NCI-H446 (cell line): ENCODE results near the gene AGO1.
"Not testable (repeated sequence)": the region's sequence is repeated elsewhere in the genome, so short reads cannot be mapped to it uniquely, and the experiment has no call there.

ENCODE experiments used
- DNase-seq, 2 experiments: peaks; one replicate each; lab custom pipeline; 2025; lab: John Stamatoyannopoulos, UW

Gene AGO1

DNA sequence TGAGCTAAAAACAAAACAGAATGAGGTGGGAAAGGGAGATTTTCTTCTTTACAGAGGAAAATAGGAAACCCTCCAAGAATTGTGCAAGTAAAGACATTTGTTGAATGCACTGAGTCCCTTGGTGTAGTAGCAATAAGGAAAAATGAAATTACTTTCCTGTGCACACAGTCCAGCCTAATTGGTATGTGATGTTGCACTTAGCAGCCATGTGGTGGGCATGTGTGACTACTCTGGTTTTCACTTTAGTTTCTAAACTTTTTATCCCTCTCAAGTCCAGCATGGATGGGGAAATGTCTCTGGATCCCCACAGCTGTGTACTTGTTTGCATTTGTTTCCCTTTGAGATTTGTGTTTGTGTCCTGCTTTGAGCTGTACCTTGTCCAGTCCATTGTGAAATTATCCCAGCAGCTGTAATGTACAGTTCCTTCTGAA is 40.8 kb downstream of the AGO1 start:
- no peak for DNase-seq

DNA sequence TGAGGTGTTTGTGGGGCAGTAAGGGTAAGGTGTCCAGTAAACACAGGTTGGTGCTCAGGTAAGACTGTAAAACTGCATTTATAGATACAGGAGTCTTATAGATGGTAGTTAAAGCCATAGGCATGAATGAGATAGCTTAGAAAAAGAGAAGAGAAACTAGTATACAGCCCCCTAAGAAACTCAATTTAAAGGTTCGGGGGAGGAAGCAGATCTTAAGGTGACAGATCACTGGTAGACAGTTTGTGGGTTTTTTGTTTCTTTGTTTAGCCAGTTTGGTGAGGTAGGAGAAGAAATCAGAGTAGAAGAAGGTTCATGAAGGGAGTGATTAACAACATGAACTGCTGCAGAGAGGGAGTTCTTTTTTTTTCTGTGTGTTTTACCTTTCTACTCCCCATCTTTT is 41.8 kb downstream of the AGO1 start:
- DNase-seq = no peak

DNA sequence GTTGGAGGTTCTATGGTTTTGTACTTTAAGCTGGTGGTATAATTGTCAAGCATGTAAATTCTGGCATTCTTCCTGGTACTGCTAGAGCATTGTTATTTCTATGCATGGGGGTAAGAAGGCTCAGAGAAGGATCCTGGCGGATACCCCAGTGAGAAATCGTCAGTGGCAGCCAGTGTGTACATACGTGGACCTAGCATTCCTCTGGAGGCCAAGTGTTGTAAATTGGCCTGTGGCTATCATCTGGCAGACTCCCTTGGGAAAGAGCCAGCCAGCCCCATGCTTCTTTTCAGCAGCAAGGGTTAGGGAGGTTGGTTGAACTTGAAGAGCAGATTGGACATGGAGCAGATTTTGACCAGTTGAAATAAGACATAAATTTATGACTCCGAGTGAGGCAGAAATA is 42.7 kb downstream of the AGO1 start:
- peak in 1 of 2 experiments; percentile 37 for DNase-seq

DNA sequence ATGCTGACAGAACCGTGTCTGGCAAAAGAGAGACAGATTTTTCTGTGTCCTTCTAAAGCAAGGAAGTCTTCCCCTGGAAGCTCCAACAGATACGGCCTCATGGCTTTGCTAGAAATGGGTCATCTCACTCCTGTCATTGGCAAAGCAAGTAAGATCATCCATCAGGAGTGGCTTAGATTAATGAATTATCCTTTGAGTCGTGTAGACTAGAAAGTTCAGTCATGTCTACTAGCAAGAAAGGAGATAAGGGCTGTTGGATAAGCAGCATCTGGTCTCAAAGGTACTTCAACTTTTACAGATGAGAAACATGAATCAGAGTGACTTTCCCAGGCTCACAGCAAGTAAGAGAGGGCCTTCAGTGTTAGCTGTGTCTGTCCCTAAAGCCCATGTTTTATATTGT is 44.5 kb downstream of the AGO1 start:
- no peak for DNase-seq

DNA sequence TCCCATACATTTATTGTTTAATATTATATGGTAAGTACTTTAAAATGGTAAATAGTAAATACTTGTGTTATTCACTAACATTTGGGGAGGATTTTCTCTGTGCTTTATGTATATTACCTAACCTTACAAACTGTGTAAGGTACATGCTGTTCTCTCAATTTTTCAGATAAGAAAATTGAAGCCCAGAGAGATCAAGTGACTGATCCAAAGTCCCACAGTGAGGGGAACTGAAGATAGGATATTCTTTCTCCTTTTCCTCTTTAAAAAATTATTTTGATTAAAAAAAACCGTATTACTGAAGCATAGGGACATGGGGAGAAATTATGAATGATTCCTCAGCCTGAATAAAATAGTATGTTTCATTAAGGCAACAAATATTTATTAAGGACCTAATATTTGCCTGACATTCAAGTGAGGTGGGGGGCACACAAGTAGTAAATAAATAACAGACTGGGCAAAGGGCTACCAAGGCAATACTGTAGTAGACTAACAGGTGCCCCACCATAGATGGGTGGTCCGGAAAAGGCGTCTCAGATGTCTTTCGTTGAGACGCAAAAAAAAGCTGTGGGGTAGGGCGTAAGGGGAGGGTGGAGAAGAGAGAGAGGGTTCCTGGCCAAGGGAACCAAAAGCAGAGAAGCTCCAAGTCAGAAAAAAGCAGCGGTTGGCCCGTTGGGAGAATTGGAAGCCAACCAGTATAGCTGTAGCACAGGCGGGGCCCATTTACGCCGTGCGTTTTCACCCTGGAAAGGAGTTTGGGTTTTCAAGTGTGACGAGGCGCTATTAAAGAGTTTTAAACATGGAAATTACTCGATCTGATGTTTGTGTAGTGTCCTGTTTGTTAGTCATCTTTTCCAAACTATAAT is 47.0 kb downstream of the AGO1 start:
- peak in 1 of 2 experiments; percentile 53 for DNase-seq

DNA sequence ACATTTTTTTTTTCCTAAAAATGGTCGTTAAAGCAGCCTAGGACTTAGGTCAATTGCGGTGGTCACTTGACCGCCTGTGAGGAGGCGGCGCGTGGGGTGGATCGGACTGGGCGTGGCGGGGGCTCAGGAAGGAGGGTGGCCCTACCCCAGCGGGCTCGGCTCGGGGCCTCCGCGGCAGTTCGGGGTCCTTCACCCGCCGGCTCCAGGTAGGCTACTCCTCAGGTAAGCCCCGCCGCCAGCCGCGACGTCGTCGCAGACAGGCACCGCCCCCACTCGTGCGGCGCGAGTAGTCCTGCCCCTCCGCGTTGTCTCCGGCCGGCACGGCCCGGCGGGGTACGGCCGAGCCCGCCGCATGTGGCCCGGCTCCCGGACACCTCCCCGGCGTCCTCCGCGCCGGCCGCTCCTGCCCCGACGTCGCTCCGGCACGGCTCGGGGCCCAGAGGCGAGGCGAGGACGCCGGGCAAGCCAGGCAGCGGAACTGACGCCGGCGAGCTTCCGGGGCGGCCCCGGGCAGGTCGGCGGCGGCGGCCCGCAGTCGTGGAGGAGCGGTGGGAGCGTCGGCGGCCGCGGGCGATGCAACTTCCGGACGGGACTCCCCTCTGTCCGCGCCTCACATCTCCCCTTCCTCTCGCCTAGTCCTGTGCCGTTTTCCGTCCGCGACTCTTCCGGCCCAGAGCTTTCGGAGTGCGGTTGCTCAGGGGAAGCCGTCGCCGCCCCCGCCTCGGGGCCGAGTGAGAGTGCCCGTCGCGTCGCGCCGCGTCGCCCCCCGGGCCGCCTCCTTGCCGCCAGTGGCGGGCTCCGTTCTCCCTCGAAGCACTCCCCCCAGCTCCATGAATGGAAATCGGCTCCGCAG is 47.8 kb downstream of the AGO1 start, which contains the start of gene AGO3:
AGO3 (plus strand) TSS at position 513 of the 853 bp plus-strand sequence; CDS start at position 835, 322 bp downstream.
- peak; percentile 71 to 90 for DNase-seq

DNA sequence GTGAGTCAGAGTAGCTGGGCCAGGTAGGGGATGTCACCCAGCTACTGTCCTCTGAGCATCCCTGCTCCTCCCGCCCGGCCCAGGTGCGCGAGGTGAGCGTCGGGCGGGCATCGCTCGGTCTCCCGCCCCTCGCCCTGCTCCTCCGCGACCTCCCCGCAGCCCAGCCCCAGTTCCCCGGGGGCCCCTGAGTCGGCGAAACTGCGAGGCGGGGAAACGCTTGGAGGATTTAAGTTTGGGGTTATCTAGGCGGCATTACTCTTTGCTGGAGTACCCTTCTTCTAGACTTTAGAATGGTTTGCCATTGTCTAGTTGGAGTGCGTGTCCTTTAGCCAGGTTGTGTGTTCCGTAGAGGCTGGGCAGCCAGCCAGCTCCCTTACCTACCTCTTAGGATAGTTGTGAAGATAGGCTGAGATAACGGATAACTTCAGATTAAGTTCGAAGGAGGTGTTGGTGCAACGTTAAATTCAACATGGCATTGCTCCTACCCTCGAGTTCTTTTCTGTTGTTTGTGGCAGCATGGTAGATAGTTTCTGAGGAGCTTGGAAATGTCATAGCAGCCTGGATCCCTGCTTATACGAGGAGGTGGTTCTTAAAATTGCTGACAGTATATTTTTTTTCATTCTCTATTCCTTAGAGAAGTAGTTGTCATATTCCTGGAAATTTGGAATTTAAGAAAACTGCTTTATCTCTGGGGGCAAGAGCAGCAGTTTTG is 48.6 kb downstream of the AGO1 start:
- DNase-seq = no peak

DNA sequence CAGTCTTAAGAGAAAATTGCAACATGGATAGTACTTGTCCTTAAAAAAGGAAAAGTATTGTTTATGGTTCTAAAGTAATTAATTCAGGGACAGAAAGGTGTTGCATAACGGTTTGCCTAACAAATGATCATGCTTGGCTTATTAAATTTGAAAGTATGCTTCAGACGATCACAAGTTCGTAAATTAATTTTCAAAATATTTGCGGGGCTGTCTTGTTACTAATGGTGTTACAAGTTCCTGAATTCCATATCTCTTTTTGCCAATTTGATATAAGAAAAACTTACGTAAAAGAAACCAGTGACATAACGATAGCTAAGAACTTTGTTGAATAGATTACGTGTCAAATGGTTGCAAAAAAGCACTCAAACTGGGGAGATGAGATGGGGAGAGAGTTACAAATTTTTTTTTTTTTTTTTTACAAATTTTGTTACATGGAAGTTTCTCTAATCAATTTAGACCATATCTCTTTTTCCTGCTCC is 49.2 kb downstream of the AGO1 start:
- DNase-seq = no peak

DNA sequence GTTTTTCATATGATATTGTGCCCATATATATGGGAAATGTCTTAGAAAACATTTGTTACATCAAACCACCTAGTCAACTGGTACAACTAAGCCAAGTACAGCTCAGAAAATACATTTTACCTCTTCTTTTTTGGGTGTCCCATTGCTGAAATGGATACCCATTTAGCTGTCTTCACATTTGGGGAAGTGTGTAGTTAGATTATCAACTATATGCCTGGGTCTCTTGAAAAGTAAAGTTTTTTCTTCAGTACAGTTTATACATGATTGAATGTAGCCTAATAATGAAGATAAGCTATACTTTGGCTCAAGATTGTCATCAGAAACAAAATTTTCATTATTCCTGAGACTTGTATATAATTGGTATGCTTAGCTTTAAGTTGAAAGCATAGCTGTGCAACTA is 49.9 kb downstream of the AGO1 start:
- no peak for DNase-seq

DNA sequence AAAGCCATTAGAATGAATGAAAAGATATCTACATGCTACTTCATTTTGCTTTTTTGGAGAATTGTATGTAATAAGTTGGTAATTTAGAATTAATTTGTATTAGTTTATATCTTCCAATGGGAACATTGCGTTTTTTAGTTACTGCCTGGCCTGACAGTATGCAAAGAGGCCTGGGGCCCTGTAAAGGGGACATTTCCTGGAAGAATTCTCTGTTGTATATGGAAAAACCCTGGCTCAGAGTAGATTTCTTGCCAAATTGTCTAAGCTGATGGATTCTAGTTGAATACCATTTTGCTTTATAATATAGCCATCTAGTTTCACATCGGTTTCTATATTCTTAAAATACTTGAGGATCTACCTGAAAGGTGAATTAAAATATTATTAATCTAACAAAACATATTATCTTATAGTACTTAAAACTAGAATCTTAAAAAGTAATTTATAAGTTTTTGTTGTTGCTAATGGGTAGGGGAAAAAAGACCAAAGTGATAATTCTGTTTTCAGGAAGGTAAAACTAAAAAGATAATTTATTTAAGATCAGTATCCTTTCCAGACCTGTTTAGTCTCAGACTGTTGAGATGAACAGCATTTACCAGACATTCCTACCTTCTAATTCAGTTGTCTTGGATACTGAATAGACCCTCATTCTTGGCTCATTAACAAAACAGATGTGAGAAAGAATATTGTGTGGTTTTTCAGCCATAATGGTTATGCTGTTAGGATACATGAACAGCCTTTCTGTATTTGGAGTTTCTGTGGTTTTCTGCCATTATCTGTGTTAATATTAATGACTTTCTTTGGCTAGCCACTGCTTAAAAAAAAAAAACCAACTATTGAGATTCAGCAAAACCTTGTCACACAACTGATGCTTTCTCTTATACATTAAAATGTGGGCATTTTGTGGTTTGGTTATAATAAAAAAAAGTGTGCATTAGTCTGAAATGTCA is 52.7 kb downstream of the AGO1 start:
- peak in 1 of 2 experiments; percentile 19 for DNase-seq

DNA sequence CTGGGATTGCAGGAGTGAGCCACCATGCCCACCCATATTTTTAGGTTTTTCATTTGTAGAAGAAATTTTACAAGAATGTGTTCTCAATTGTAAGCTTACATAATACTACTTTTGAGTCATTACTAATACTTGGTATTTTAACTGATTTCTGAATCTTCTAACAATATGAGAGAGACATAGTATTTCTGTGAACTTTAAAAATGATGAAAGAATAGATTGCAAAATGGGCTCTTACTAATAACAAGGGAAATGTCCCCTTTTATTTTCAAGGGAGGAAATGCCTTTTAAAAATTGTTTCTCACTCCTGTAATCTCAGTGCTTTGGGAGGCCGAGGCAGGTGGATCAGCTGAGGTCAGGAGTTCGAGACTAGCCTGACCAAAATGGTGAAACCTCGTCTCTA is 53.8 kb downstream of the AGO1 start:
- DNase-seq = no peak

DNA sequence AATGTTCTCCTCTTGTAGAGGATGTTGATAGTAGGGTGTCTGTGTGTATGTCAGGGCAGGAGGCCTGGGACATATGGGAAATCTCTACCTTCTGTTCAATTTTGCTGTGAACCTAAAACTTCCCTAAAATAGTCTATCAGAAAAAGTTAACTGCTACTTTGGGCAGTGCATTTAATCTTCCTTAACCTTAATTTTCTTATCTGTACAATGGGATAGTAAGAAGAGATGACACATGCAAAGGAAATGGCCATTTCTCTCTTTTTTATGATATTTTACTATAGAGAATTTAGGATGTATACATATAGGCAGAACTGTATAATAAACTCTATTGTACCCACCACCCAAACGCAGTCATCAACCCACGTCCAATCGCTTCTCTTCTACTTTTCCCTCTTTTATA is 56.5 kb downstream of the AGO1 start:
- no peak for DNase-seq

DNA sequence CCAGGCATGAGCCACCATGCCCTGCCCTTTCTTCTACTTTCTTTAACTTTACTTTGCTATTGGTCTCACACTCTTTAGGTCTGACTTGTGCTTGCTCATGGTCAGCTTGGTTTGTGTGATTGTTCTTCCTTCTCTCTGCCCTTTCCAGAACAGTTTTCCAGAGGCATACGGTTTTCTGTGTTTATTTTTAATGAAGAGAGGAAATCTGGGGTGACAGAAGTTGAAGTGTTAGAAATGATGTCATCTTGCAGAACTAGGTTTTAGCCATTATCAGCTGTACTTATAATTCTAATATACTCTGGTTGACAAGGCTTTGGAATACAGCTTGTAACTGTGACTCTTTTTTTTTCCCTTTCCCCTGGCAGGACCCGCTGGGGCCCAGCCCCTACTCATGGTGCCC is 62.3 kb downstream of the AGO1 start:
- no peak for DNase-seq

DNA sequence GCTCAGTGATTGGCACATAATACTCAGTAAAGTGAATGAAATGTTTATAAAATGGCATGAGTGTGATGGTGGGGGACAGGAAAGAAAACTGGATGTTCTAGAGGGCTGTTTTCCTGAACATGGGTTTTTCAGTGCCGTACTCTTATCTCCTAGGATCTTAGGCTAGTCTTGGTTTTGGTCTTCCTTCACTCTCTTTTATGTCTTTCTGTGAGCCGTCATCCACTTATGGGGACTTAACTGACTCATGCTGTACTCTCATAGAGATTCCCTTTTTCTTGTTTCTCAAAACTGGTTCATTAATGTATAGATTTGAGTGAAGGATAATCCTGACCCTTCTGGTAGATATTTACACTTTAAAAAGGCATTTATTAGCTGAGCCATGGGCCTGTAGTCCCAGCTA is 64.5 kb downstream of the AGO1 start:
- DNase-seq = no peak

DNA sequence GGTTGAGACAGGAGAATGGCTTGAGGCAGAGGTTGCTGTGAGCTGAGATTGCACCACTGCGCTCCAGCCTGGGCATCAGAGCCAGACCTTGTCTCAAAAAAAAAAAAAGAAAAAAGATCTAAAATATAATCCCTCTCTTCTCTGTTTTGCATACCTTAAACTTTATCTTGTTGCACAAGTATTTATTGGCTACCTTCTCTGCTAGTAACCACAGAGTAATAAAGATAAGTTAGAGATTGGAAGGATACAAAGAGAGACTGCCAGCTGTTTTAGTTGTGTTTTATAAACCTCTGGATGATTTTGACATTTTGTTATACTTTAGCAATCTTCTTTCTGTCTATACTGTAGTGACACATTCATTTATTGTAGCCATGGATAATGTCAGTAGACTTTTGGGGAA is 75.5 kb downstream of the AGO1 start:
- DNase-seq = no peak

DNA sequence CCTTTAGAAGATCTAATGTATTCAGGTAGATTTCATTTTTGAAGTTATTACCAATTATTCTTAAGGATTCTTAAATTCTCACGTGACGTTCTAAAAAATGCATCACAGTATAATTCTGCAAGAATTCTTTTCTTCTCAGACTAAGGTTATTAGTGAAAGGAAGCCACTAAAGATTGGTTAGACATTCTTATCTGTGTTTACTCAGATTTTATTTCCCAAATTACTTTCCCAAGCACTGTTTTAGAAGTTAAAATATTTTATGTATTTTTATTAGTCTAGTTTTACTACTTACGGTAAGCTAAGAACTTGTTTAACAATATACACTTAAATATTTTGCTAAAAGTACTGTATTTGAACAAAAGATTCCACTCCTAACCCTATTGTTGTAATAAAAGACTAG is 76.3 kb downstream of the AGO1 start:
- no peak for DNase-seq

DNA sequence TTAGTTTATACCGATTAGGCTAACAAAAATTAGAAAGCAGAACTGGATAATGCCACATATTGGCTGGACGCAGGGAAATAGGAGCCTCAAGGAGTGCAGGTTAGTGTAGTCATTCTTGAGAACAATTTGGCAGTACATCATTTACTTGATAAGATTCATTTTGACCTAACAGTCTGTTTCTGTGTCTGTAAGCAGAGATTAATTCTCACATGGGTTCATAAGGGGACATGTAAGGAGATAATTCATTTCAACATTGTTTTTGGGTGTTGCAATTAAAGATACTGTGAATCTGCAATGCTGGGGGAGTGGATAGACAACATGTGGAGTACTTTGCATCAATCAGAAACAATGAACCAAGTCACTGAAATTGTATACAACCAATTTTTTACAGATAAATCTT is 79.9 kb downstream of the AGO1 start:
- no peak for DNase-seq

DNA sequence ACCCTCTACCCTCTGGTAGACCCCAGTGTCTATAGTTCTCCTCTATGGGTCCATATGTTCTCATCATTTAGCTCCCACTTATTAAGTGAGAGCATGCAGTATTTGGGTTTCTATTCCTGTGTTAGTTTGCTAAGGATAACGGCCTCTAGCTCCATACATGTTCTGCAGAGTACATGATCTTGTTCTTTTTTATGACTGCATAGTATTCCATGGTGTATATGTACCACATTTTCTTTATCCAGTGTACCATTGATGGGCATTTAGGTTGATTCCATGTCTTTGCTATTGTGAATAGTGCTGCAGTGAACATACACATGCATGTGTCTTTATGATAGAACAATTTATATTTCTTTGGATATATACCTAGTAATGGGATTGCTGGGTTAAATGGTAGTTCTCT is 81.3 kb downstream of the AGO1 start:
- not testable (repeated sequence) for DNase-seq

DNA sequence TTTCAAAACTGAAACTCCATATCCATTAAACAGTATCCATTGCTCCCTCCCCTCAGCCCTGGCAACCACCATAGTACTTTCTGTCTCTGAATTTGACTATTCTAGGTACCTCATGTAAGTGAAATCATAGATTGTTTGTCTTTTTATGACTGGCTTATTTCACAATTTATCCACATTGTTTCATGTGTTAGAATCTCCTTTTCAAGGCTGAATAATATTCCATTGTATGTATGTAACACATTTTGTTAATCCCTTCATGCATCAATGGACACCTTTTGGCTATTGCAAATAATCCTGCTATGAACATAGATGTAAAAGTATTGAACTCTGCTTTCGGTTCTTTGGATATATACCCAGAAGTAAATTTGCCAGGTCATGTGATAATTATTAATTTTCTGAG is 85.4 kb downstream of the AGO1 start:
- DNase-seq = no peak

DNA sequence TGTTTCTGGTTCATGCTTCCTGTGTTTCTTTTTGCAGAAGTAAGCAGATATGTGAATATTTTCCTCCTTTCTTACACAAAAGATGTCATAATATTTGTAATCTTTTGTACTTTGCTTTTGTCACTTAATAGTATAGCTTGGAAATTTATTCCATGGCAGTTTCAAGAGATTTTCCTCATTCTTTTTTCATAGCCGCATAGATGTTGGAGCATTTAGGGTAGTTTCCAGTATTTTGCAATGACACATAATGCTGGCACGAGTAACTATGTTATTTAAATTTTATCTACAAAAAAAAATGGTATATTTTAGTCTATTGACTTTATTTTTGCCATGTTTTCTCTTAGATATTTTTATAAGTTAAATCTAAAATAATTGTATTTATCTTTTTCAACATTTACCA is 88.6 kb downstream of the AGO1 start:
- no peak for DNase-seq

DNA sequence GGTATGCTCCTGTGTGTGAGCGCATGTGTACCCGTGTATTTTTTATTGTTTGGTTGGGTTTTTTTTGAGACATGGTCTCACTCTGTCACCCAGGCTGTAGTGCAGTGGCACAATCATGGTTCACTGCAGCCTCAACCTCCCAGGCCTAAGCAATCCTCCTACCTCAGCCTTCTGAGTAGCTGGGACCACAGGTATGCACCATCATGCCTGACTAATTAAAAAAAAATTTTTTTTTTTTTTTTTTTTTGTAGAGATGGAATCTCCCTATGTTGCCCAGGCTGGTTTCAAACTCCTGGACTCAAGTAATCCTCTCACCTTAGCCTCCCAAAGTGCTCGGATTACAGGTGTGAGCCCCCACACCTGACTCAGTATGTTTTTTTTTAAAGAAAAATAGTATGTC is 89.6 kb downstream of the AGO1 start:
- DNase-seq = not testable (repeated sequence)
